ENCODE results near the gene PUSL1. TPM values are rescaled to one million over a fixed set of nuclear protein-coding genes. Genes with fewer than 3 reads are reported as not detected.

The PUSL1 gene
- total RNA-seq, 1 experiment from 2014 or later = 18.9 TPM

- CTCF ChIA-PET = no interaction called here
- Histone ChIP-seq H3K9me3 (ENCODE audit: insufficient read depth, low read depth) (no peaks in the 10 kb centered on the region), H3F3A (ENCODE audit: insufficient read depth, low read depth) (peaks cover 52% of the 10 kb centered on the region), H3K27me3 (ENCODE audit: insufficient read depth, low read depth) (no peaks in the 10 kb centered on the region), H3K36me3 (ENCODE audit: low read depth) (peaks cover 10% of the 10 kb centered on the region; the same call in 1 of the 2 replicates), H3K4me2 (no peak overlapping the region), H3K79me2 (ENCODE audit: low read depth) (peaks cover 47% of the 10 kb centered on the region), H3K4me1 (replicated peaks; ENCODE audit: insufficient read depth) (peaks cover 36% of the 10 kb centered on the region), H4K20me1 (ENCODE audit: insufficient read depth) (peaks cover 9% of the 10 kb centered on the region), H3K4me3 (no peak overlapping the region), H2AFZ (no peak overlapping the region), H3K27ac (no peak overlapping the region), H3K9me2 (ENCODE audit: insufficient read depth) (no peaks in the 10 kb centered on the region)
- intact Hi-C loops (cut with micrococcal nuclease; ENCODE audit: unreplicated experiment) = loop anchor here (10.0 kb wide), 1 partner anchor 94 kb away; the partner anchor contains the start of gene VWA1
- TF ChIP-seq CTCF (conservative IDR thresholded peaks at IDR 0.05) (no peak), EZH2 (IDR thresholded peaks at IDR 0.05; ENCODE audit: low read depth) (no peak)
- BruUV-seq (replicated peaks) = no TSS peak
- no peak for DNase-seq
- POLR2A ChIA-PET (ENCODE audit: unreplicated experiment) = no interaction called here
These were observed 32.6 kb downstream of the PUSL1 start for GRCh38 chr1:1340791-1341548.

GRCh38 chr1:1341549-1342021 is 33.2 kb downstream of the PUSL1 start:
- Histone ChIP-seq H3K4me1 (replicated peaks; ENCODE audit: insufficient read depth) (peaks cover 42% of the 10 kb centered on the region), H3K27me3 (ENCODE audit: insufficient read depth, low read depth) (no peaks in the 10 kb centered on the region), H3K27ac (no peak overlapping the region), H3K4me2 (no peak overlapping the region), H3K4me3 (no peak overlapping the region), H3K79me2 (ENCODE audit: low read depth) (peaks cover 53% of the 10 kb centered on the region), H4K20me1 (ENCODE audit: insufficient read depth) (peaks cover 9% of the 10 kb centered on the region), H3F3A (ENCODE audit: insufficient read depth, low read depth) (peaks cover 58% of the 10 kb centered on the region), H3K36me3 (ENCODE audit: low read depth) (peaks cover 10% of the 10 kb centered on the region; the same call in 1 of the 2 replicates), H3K9me3 (ENCODE audit: insufficient read depth, low read depth) (no peaks in the 10 kb centered on the region), H2AFZ (no peak overlapping the region), H3K9me2 (ENCODE audit: insufficient read depth) (no peaks in the 10 kb centered on the region)
- ChIA-PET POLR2A (ENCODE audit: unreplicated experiment) (no interaction called here), CTCF (no interaction called here)
- TF ChIP-seq CTCF (conservative IDR thresholded peaks at IDR 0.05) = no peak
- no peak for TF ChIP-seq EZH2 (IDR thresholded peaks at IDR 0.05; ENCODE audit: low read depth)
- intact Hi-C loops (cut with micrococcal nuclease; ENCODE audit: unreplicated experiment) = loop anchor here (10.0 kb wide), 1 partner anchor 93 kb away; the partner anchor contains the start of gene VWA1
- no peak for DNase-seq
- no TSS peak for BruUV-seq (replicated peaks)

- no peak overlapping the region for H3K27ac ChIP-seq
- no peaks in the 10 kb centered on the region for H3K9me2 ChIP-seq (ENCODE audit: insufficient read depth)
- ChIA-PET CTCF (no interaction called here), POLR2A (ENCODE audit: unreplicated experiment) (no interaction called here)
- no peaks in the 10 kb centered on the region for H3K27me3 ChIP-seq (ENCODE audit: insufficient read depth, low read depth)
- peaks cover 59% of the 10 kb centered on the region for H3K79me2 ChIP-seq (ENCODE audit: low read depth)
- H3F3A ChIP-seq (ENCODE audit: insufficient read depth, low read depth) = peaks cover 59% of the 10 kb centered on the region
- TF ChIP-seq EZH2 (IDR thresholded peaks at IDR 0.05; ENCODE audit: low read depth) (no peak), CTCF (conservative IDR thresholded peaks at IDR 0.05) (no peak)
- H3K4me3 ChIP-seq = no peak overlapping the region
- H3K4me2 ChIP-seq = no peak overlapping the region
- no peaks in the 10 kb centered on the region for H3K9me3 ChIP-seq (ENCODE audit: insufficient read depth, low read depth)
- peaks cover 5% of the 10 kb centered on the region for H4K20me1 ChIP-seq (ENCODE audit: insufficient read depth)
- no peak for DNase-seq
- BruUV-seq (replicated peaks) = no TSS peak
- peaks cover 10% of the 10 kb centered on the region; the same call in 1 of the 2 replicates for H3K36me3 ChIP-seq (ENCODE audit: low read depth)
- no peak overlapping the region for H2AFZ ChIP-seq
- H3K4me1 ChIP-seq (replicated peaks; ENCODE audit: insufficient read depth) = peaks cover 47% of the 10 kb centered on the region
- intact Hi-C loops (cut with micrococcal nuclease; ENCODE audit: unreplicated experiment) = loop anchor here (10.0 kb wide), 1 partner anchor 93 kb away; the partner anchor contains the start of gene VWA1
These were observed 33.7 kb downstream of the PUSL1 start for GRCh38 chr1:1342061-1342562.
